Measurements from ENCODE around the gene ZKSCAN3.
A peak's percentile ranks its signal among the peaks of the same experiment; 100 is the strongest.
"Not testable (repeated sequence)": the region's sequence is repeated elsewhere in the genome, so short reads cannot be mapped to it uniquely, and the experiment has no call there.

The ZKSCAN3 gene
- total RNA-seq = 15.7 to 16.9 reads per million in 2 donors

DNA sequence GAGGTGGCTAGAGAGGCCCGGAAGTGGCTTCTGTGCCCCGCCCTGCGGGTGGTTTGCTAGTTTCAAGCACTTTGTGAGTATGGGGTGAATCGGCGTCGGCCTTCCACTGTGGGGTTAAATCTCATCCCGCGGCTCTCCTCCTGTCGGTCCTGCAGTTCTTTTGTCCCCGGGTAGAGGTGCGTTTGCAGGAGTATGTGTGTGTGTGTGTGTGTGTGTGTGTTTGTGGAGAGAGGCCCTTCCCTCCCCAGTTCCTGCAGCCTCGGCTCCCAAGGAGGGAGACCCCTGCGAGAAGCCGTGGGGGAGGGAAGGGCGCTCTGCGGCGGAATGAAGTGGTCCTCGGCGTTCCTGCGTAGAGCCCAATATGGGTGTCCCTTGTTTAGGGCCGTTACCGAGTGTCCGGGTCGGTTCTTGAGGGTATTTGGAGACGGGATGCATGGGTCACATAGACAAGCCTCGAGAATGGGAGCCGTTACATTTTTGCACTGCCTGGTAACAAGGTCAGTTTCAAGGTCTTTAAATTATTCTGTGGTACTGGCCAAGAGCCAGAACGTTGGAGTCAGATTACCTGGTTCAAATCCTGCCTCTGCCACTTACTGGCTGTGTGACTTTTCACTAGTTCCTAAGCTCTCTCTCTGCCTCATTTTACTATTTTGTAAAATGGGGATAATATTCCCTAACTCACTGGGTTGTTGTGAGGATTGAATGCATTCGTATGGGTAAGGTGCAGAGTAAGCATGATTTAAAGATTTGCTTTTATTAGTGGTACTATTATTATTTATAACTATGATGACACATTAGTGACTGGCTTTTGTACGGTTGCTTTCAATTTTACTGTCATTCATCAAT lies at the start of gene ZKSCAN3:
Gene ZKSCAN3 (plus strand): TSS at position 56 of the 846 bp plus-strand sequence. CDS start 9,640 bp downstream, outside the sequence.
- peak; percentile 55 for DNase-seq

DNA sequence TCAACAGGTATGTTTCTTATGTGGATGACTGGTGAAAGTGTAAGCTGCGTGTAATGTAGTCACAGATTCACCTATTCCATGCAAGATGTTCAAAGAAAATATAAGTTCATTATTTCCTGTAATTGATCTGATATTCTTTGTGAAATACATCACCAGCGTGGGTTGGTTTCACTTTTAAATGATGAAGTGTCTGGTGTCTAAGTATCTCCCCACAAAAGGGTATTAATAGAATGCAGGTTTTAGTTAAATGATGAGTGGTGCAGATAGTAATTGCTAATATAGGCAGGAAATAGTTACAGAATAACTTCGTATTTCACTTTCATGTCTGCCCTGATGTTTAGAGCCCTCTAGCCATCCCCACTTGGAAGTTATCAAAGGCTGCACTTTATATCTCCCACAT lies 46.2 kb upstream of the ZKSCAN3 start:
- DNase-seq = no peak

DNA sequence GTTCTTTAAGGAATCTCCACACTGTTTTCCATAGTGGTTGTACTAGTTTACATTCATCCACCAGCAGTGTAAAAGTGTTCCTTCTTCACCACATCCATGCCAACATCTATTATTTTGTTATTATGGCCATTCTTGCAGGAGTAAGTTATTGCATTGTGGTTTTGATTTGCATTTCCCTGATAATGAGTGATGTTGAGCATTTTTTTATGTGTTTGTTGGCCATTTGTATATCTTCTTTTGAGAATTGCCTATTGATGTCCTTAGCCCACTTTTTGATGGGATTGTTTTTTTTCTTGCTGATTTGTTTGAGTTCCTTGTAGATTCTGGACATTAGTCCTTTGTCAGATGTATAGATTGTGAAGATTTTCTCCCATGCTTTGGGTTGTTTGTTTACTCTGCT lies 43.4 kb upstream of the ZKSCAN3 start:
- DNase-seq = not testable (repeated sequence)

DNA sequence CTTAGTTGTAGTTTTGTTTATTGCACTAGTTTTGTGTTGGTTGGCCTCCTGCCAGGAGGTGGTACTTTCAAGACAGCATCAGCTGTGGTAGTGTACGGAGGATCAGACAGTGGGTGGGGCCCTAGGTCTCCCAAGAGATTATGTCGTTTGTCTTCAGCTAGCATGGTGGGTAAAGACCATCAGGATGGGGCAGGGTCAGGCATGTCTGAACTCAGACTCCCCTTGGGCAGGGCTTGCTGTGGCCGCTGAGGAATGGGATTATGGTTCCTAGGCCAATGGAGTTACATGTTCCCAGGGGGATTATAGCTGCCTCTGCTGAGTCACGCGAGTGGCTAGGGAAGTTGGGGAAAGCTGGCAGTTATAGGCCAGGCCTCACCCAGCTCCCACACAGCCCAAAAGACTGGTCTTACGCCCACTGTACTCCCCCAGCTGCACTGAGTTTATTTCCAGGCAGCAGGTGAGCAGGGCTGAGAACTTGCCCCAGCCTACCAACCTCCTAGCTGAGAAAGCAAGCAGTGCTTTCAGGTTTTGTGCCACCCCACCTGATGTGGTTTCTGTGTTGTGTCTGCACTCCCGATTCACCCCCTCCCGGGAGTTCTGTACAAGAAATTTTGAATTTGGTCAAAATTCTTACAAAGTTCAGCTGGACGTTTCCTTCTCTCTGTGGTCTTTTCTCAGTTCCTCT lies 38.5 kb upstream of the ZKSCAN3 start:
- no peak for DNase-seq

DNA sequence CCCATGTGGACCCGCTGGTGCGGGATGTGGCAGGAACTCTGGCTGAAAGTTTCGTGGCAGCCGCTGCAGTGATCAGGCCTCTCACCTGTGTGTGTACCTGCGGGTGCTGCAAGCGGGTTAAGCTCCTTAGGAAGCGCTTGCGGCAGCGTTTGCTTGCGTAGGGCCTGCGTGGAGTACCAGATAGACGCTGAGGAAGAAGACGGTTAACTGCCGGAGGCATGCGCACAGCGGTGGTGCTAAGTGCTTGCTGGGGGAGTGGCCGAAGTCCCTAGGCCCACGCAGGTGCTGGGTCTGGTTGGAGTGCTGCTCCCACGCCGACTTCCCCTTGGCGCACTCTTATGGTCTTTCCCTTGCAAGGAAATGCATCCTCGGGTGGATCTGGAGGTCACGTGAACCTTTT lies 36.8 kb upstream of the ZKSCAN3 start:
- DNase-seq = no peak

DNA sequence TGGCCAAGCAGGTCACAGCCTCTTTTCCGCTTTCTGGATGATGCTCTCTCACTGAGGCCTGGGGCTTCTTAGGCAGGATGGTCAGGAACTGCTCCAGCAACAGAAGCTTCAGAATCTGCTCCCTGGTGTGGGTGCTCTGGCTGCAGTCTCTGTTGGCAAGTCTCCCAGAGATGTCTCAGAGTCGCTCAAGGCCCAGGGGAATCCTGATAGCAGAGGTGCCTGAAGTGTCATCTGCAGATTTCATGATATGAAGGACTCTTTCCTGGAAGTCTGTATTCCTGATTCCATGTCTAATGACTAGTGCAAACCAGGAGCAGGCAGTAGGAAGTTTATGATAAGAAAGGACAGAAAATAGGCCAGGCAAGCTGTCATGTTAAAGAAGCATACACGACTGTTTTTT lies 34.1 kb upstream of the ZKSCAN3 start:
- DNase-seq = no peak

DNA sequence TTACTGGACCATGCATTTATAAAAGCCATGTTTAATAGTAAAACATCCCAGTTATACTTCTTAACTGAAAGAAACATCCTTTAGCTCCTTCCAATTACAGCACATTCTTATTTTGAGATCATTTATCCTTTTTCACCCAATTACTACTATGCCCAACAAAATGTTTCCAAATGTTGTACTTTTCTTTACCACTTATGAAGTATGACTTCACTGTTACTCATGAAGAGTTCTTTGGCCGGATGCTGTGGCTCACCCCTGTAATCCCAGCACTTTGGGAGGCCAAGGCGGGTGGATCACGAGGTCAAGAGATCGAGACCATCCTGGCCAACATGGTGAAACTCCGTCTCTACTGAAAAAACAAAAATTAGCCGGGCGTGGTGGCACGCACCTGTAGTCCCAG lies 31.9 kb upstream of the ZKSCAN3 start:
- DNase-seq = not testable (repeated sequence)

DNA sequence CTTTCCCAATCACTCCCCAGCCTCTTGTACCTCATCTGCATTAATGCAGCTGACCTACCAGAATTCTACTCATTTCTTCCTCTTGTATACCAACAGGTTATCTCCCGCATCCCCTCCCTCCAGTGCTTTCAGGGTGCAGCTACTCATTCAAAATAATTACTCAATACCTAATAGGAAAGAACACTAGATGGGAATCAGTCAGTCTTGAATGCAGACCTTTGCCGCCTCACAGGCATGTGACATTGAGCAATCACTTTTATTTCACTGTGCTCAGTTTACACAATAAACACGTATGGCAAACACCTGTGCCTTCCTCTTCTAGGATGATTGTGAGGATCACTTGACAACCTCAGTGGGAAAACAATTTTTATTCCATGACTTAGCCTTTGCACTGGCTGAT lies 27.1 kb upstream of the ZKSCAN3 start:
- no peak for DNase-seq

DNA sequence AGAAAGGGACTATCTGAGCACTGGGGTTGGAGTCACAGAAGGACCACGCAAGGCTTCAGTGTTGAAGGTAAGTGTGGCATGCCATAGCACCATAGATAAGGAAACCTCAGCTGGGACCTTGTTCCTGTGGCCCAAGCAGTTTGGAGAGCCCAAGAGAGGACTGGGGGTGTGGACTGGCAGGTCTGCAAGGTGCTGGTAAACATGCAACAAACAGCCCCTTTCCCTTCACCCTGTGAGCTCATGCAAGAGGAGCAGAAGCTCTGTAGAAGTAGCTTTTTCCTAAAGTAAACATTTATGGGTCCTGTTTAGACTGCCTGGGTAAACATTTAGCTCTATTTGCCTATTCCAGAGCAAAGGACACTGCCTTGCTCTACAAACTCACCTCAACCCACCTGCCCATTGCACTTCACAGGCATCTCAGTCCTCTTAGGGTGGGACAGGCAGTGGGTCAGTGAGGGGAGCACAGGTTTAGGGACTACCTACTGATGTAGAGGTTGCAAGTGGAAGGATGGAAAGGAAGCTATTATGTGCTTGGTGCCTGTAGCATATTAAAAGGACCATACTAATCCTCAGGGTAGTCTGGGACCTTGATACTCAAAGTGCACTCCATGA lies 25.8 kb upstream of the ZKSCAN3 start:
- DNase-seq = no peak

DNA sequence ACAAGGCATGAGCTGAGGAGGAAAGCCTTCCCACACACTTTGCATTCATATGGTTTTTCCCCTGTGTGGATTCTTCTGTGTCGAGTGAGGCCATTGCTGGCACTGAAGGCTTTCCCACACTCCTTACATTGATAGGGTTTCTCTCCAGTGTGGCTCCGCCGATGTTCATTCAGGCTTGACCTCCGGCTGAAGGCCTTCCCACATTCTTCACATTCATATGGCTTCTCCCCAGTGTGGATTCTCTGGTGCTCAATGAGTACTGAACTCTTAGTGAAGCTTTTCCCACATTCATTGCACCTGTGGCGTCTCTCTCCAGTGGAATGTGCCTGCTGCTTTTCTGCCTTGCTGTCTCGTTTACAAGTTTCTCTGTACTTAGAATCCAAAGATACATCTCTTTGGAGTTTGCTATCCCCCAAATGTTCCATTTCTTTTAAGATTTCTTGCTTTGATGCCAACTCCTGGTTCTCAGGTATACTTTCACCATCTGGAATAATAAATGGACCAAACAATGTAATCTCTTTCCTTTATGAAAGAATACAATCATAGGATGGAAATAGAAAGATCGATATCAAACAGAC lies 23.3 kb upstream of the ZKSCAN3 start:
- no peak for DNase-seq

DNA sequence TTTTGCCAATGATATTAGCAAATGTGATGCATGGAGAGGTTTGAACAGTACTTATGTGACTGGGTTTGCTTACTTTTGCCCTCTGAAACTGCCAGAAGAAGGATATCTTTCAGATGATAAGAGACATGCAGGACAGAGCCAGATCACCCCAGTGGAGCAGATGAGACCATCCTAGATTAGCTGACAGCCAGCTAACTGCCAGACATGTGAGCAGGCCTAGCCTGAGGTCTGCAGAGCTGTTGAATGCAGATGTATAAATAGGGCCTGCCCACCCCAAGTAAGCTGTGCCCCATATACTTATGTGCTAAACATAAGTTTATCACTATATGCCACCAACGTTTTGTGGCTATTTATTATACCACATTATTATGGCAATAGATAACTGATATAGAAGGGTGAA lies 19.7 kb upstream of the ZKSCAN3 start:
- DNase-seq = no peak

DNA sequence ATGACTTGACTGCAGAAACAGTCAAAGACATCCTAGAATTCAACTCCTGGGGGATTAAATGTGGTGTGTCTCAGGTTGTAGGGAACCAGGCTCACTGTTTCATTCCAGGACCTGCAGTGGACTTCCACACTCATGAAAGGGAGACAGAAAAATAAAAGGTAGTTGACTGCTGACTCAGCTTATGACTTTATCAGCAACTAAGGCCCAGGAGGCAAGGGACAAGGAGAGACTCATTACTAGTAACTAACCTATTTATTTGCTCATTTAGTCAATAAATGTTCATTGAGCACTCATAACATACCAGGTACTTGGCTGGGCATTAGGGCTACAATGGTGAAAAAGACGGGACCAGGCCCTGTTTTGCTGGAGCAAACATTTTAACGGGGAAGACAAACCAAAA lies 16.7 kb upstream of the ZKSCAN3 start:
- DNase-seq = no peak

DNA sequence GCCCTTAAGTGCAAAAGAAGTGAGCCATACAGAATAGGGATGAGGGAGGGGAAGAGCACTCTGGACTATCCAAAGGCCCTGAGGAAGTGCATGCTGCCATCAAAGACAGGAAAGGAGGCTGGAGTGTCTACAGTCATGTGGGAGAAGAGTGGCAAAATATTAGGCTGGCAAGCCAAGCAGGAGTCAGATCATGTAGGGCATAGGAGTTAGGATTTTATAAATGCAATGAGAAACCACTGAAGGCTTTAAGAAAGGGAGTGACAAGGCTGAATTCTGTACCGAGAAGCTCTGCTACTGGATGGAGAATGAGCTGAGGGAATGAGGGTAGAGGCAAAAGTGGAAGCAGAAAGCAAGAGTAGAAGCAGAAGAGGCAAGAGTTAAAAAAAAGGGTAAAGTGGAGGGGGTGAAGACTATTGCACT lies 16.1 kb upstream of the ZKSCAN3 start:
- DNase-seq = no peak

DNA sequence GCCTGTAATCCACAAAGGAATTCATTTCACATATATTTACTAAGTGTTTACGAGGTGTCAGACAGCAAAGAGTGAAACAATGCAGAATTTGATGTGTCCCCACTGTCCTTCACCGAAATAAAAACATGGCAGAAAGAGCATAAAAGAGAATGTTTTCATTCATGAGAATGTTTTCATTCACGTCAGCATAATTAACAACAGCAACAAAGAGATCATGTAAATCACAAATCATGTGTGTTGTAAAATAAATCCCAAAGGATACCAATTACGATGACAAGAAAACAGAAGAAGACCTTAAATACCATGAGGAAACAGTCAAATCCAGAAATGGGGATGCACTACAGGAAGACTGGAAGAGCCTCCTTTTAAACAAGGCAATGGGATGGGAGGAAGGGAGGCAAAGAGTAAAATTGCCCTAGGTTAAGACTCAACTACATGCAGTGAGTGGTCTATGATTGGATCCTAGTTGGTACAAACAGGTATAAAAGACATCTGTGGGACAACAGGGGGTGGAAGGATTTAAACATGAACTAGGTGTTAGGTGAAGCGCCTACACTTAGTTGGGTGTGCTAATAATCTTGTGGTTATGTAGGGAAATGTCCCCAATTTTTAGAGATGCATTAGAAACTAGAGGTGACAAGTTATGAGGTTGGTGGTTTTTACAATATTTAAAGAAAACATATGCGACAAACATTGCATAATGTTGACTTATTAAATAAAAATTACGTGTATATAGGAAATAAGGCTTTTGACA lies 15.3 kb upstream of the ZKSCAN3 start:
- DNase-seq = no peak

DNA sequence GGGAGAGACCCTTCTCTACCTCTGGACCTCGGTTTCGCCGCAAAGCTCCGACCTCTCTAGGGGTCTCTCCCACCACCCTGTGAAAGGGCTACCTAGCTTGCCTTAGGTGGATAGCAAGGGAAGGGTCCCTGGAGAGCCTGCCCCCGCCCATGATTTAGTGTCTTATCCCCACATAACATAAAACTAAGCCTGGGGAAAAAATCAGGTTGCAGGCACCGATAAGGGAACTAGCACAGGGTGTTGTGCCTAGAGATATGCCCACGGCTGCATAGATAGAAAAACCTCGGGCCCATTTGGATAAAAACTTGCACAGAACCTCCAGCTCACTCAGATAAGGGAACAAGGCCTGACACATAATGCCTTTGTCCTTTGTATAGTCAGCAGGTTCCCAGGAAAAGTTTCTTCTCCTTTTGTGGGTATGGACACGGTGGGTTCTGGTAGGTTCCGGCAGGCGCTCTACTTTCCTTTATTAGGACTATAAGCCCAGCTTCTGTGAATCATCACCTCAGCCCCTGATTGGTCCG lies 14.6 kb upstream of the ZKSCAN3 start:
- no peak for DNase-seq

DNA sequence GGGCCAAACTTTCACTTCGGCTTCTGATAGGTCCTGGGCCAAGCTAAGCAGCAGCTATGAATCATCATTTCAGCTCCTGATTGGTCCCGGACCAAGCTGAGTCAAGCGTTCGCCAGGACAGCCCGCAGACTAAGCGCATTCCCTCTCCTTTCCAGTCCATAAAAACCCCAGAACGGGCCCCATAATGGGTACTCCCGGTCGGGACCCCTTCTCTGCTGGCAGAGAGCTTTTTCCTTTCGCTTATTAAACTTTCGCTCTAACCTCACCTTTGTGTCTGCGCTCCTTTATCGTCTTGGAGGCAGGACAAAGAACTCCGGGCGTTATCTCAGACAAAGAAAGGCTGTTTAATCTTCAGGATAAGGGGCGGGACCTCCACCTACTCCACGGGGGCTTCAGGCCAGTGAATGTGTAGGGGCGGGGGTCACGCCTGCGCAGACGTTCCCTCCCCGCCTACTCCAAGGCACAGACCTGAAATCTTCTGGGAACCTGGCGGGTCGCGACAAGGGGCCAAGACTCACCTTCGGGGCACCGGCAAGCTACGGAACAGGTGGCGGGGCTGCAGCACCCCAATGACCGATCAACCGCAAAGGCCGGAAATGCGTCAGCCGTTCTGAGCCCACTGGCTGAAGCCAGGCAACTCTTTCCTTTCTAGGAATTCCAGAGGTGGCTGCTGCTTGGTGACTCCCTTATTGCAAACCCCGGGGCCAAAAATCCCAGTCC lies 14.0 kb upstream of the ZKSCAN3 start, which contains the start of gene ZSCAN31:
Gene ZSCAN31 (minus strand): TSS at position 585 of the 720 bp plus-strand sequence. CDS start 6,465 bp downstream, outside the sequence.
- DNase-seq = peak; percentile 57

DNA sequence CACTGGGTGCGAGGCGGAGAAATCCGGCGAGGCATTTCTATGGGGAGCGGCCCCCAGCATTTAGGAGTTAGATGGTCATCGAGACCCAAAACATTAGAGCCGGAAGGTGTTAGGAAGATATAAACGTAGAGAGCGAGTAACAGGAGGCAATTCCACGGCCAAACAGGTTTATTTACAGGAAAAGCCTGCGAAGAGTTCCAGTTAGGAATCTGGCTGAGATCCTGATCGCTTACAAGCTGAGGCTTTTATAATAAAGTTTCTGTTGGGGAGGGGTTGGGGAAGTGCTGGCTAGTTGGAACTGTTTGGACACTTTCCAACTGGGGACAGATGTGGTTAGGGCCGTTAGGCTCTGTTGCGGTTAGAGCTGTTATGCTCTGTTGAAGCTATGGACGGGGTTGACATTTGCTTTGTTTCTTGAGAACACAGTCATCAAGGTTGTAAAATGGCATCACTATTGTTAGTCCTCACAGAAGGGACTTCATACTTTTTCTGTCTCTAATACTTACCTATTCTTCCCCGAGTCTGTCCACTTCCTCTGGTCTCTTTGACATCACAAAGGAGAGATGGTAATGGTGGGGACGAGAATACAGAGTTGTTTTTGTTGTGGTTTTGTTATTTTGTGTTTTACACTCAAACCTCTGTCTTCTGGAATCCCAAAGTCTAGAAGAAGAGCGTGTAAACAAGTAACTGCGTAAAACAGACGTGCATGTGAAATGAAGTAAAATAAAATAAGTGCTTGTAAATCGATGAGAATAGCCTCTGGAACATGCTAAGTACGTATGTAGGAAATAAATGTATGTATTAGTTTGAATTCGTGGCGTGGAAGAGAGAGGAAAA lies 13.2 kb upstream of the ZKSCAN3 start:
- DNase-seq = no peak

DNA sequence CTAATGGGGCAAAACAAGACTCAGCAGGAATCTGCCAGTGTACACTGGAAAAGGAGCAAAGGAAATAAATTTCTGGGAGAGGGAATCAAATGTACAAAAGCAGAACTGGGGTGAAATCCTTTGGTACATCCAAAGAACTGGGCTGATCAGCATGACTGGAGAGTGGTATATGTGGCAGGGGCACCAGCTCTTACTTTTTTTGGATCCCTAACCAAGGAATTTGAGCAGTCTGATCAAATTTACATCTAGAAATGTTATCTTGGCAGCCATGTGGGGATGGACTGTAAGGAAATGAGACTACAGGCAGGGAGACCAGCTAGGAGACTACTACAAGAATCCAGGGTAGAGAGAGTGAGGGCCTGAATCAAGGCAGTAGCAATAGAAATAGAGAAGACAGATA lies 12.6 kb upstream of the ZKSCAN3 start:
- no peak for DNase-seq

DNA sequence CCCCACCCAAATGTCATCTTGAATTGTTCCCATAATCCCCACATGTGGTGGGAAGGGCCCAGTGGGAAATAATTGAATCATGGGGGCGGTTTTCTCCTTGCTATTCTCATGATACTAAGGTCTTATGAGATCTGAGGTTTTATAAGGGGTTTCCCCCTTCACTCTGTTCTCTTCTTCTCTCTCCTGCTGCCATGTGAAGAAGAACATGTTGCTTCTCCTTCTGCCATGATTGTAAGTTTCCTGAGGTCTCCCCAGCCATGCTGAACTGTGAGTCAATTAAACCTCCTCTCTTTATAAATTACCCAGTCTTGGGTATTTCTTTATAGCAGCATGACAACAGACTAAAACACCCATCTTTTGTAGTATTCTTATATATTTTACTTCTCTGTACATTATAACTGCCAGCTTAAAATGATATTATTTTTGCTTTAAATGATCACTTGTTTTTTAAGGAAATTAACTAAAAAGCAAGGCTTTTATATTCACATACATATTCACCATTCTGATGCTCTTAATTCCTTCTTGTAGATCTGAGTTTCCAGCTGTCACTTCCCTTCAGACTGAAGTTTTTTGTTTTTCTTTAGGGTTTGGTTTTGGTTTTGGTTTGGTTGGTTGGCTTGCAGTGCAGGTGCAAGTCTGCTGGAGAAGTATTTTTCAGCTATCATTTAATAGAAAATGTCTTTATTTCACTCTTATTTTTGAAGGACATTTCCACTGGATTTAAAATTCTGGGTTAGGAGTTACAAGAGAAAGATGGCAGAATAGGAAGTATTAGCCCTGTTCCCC lies 9.2 kb upstream of the ZKSCAN3 start:
- no peak for DNase-seq

Measured in activated gamma-delta T cell (primary cell).